ACC112 (cell line): Measurements from ENCODE around the gene PIWIL1.

ENCODE experiments used
- H2AFZ ChIP-seq: fragments of 200-600 bp; sonication (generic); one replicate; pipeline ENCODE4 v1.6.0; 2017; ENCODE audit warnings: antibody characterized with exemption, low read length; ENCODE audit not compliant: unreplicated experiment
- H3K27ac ChIP-seq: fragments of 200-600 bp; sonication (generic); 2 replicates; pipeline ENCODE4 v1.5.1; 2014; ENCODE audit warnings: low read depth, mild to moderate bottlenecking, antibody characterized with exemption, low read length, moderate library complexity
- H3K27me3 ChIP-seq: fragments of 200-600 bp; sonication (generic); 2 replicates; pipeline ENCODE4 v1.6.1; 2014; ENCODE audit warnings: mild to moderate bottlenecking, antibody characterized with exemption, low read length, moderate library complexity, mixed read lengths; ENCODE audit not compliant: insufficient read depth
- H3K36me3 ChIP-seq: fragments of 200-600 bp; sonication (generic); 2 replicates; pipeline ENCODE4 v1.6.1; 2016; ENCODE audit warnings: mild to moderate bottlenecking, antibody characterized with exemption, low read length, moderate library complexity, mixed read lengths; ENCODE audit not compliant: insufficient read depth
- H3K4me1 ChIP-seq: fragments of 200-600 bp; sonication (generic); one replicate; pipeline ENCODE4 v1.6.1; 2016; ENCODE audit warnings: low read length, mixed read lengths; ENCODE audit not compliant: insufficient read depth, unreplicated experiment, control insufficient read depth
- H3K4me3 ChIP-seq: fragments of 200-600 bp; sonication (generic); 2 replicates; pipeline ENCODE4 v1.5.1; 2014; ENCODE audit warnings: mild to moderate bottlenecking, low read depth, low read length
- H3K79me2 ChIP-seq: fragments of 200-600 bp; sonication (generic); one replicate; pipeline ENCODE4 v1.6.0; 2016; ENCODE audit warnings: low read length; ENCODE audit not compliant: control insufficient read depth, unreplicated experiment, insufficient read depth

The PIWIL1 gene

DNA sequence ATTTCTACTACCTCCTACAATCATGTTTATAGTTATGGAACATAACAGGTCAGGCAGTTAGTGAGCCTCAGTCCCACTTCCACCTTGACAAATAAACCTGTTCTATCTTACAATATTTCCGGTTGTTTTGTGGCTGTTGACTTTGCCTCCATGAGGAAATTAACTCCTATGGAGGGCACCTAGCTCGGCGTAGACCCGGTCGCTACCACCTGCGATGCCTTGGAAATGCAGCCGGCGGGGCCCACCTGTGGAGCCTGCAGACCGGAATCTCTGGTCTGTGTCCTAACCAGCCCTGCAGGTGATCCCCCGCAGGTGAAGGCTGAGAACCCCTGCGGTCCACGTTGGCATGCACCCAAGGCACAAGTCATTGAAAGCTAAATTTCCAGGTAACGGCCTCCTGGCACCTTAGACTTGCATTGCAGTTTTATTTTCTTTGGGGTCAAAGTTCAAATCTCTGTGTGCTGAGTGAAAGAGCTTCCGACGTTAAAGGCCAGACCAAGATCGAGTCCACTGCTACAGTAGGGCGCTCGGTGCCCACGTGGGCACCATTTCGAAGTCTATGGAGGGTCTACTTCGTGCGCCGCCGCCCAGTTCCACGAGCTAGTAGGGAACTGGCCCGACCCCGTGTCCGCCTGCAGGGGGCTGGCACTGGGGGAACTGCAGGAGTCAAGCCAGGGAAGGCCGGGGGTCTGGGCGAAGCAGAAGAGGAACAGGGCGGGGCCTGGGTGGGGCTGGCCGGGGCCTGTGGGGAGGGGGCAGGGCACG lies 782 bp upstream of the PIWIL1 start:
- H3K27ac ChIP-seq, result no peak overlapping the region
- H2AFZ ChIP-seq, result no peak overlapping the region
- no peaks in the 10 kb centered on the region for H3K36me3 ChIP-seq
- no peaks in the 10 kb centered on the region for H3K4me1 ChIP-seq
- no peaks in the 10 kb centered on the region for H3K27me3 ChIP-seq
- no peak overlapping the region for H3K4me3 ChIP-seq
- H3K79me2 ChIP-seq, result no peaks in the 10 kb centered on the region

DNA sequence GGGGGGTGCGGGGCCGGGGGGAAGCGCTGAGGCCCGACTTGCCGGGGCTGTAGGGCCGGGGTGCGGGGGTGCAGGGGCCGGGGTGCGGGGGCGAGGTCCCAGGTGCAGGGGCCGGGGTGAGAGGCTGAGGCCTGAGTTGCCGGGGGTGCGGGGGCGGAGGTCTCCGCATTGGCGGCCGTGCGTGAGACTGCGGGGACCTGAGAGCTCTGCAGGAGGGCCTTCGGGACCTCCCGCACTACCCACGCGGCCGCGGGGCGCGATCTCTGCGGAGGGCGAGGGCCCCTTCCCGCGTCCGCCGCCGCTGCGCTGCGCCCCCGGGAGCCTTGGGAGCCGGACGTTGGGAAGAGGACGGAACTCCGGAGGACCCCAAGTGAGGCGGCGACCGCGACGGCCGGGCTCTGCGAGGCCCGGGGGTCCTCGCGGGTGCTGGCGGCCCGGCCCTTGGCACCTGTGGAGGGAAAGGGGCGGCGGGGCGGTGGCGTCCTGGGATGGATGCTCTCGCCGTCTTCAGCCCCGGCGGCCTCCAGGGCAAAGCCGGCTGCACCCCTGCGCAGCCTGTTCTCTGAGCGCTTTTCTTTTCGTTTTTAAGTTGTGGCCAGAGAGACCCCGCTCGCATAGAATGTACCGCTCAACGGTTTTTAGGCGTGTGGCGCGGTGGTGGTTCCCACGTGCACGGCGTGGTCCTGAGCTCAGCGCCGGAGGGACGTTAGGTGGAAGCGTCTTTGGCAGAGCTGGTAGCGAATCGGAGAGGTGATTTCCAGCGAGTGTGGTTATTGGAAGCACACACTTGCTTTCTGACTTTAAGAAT lies 1.3 kb downstream of the PIWIL1 start:
- Histone ChIP-seq H3K4me3 (no peak overlapping the region), H3K36me3 (no peaks in the 10 kb centered on the region), H3K79me2 (no peaks in the 10 kb centered on the region), H3K4me1 (no peaks in the 10 kb centered on the region), H3K27ac (no peak overlapping the region), H2AFZ (no peak overlapping the region), H3K27me3 (no peaks in the 10 kb centered on the region)

DNA sequence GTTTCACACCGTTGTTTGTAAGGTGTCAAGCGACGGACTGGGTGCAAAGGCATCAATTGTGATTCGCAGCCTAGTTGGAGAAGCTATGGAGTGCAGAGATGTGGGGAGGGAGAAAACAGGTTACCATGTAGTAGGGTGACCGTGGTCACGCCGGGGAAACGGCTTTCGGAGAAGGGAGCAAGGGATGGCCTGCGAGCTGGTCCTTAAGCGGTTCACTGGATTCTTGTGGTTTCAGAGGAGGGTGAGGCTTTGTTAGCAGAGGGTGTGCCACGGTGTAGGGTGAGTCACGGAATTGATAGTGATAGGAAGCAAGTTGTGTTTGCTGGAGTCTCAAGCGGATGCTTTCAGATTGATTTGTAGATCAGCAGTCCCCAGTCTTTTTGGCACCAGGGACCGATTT lies 2.3 kb downstream of the PIWIL1 start:
- Histone ChIP-seq H3K27ac (no peak overlapping the region), H3K79me2 (no peaks in the 10 kb centered on the region), H3K4me3 (no peak overlapping the region), H2AFZ (no peak overlapping the region), H3K4me1 (no peaks in the 10 kb centered on the region), H3K36me3 (no peaks in the 10 kb centered on the region), H3K27me3 (no peaks in the 10 kb centered on the region)

DNA sequence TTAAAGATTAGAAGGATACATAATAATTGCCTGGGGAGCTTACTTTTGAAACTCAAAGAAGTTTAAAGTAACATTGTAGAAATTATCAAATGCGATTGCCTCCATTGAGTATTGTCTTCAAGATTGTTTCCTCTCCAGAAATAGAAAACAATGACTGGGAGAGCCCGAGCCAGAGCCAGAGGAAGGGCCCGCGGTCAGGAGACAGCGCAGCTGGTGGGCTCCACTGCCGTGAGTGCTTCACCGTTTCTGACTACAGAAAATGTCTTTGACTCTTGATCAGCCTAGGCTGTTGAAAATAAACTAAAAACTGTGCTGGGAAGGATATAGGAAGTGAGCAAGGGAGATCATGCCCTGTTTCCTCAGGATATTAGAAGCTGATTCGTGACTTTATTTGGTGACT lies 4.8 kb downstream of the PIWIL1 start:
- Histone ChIP-seq H2AFZ (no peak overlapping the region), H3K4me1 (no peaks in the 10 kb centered on the region), H3K27ac (no peak overlapping the region), H3K79me2 (no peaks in the 10 kb centered on the region), H3K36me3 (no peaks in the 10 kb centered on the region), H3K4me3 (no peak overlapping the region), H3K27me3 (no peaks in the 10 kb centered on the region)

DNA sequence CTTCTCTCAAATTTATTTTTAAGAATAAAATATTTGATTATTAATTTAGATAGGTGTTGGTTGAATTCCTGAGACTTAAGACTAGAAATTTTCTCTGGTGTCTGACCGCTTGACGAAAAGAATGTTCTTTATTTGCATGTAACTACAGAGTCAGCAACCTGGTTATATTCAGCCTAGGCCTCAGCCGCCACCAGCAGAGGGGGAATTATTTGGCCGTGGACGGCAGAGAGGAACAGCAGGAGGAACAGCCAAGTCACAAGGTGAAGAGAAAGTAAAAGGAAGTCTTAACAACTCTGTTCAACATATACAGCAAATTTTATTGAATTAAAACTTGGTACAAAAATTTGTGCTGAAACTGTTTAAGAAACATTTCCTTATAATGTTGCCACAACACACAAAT lies 5.2 kb downstream of the PIWIL1 start:
- Histone ChIP-seq H3K4me1 (no peaks in the 10 kb centered on the region), H3K4me3 (no peak overlapping the region), H3K27me3 (no peaks in the 10 kb centered on the region), H2AFZ (no peak overlapping the region), H3K79me2 (no peaks in the 10 kb centered on the region), H3K27ac (no peak overlapping the region), H3K36me3 (no peaks in the 10 kb centered on the region)

DNA sequence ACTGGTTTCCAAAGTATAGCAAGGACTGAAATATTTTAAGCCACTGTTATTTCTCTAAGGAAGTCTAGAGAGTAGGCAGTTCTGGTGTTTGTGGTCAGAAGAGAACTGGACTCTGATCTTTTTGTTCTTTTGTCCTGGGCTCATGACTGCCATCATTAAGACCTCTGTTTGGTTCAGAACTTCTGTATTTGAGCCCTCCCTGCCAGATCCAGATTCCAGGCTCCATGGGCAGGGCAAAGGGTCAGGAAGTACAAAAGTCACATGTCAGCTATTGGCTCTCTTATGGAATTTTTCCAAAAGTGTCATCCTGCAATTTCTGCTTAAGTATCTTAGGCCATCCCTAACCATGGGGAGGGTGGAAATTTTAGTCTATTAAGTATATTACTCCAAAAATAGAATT lies 6.8 kb downstream of the PIWIL1 start:
- Histone ChIP-seq H3K36me3 (no peaks in the 10 kb centered on the region), H3K79me2 (no peaks in the 10 kb centered on the region), H3K4me1 (no peaks in the 10 kb centered on the region), H3K4me3 (no peak overlapping the region), H3K27ac (no peak overlapping the region), H3K27me3 (no peaks in the 10 kb centered on the region), H2AFZ (no peak overlapping the region)

DNA sequence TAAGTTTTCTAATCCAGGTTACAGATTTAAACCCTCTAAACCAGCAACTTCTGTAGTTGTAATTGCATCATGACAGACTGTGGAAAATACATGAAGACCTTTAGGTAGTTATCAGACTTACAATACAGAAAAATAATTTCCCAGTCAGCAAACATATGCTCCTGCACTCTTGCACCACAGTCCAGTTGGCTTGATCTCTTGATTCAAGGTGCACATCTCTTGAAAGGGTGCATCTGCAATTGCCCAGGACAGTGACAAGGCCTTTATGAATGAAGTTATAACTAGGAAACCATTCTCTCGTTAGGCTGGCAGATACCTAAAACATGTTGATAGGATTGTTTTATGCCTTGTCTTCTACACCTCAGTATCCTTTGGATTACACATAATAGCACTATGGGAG lies 7.6 kb downstream of the PIWIL1 start:
- H3K27ac ChIP-seq, result no peak overlapping the region
- H3K79me2 ChIP-seq, result no peaks in the 10 kb centered on the region
- H3K4me3 ChIP-seq, result no peak overlapping the region
- no peaks in the 10 kb centered on the region for H3K27me3 ChIP-seq
- H2AFZ ChIP-seq, result no peak overlapping the region
- no peaks in the 10 kb centered on the region for H3K36me3 ChIP-seq
- no peaks in the 10 kb centered on the region for H3K4me1 ChIP-seq

DNA sequence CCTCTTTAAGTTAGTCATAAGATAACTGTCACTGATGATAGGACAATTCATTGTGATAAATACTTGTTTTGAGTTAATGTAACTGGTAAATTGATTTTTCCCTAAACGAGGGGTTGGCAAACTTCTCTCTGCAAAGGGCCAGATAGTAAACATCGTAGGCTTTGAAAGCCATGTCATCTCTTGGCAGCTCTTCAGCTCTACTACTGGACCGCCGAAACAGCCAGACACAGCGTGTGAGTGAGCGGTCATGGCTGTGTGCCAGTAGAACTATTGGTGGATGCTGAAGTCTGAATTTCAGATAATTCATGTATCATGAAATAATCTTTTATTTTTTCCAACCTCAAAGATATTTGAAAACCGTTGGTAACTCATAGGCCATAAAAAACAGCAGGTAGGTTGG lies 9.9 kb downstream of the PIWIL1 start:
- H2AFZ ChIP-seq, result no peak overlapping the region
- no peaks in the 10 kb centered on the region for H3K27me3 ChIP-seq
- no peaks in the 10 kb centered on the region for H3K4me1 ChIP-seq
- H3K4me3 ChIP-seq, result no peak overlapping the region
- H3K36me3 ChIP-seq, result no peaks in the 10 kb centered on the region
- no peak overlapping the region for H3K27ac ChIP-seq
- no peaks in the 10 kb centered on the region for H3K79me2 ChIP-seq

DNA sequence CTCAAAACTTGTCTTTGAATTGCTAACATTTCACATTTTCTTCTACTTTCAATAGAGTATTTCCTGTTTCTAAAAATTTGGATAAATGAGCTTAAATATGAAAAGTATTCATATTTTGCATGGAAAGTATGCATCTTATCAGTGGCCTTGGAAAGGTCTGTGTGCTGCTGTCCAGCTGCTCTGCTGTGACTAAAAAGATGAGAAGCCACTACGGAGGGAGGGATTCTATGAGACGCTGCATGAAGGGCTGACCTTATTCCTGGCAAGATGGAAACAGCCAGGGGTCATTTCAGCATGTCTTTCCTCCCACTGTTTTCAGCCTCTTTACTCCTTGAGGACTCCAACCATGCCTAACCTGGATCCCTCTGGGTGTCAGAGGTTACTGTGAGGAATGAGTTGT lies 13.0 kb downstream of the PIWIL1 start:
- Histone ChIP-seq H3K4me3 (no peak overlapping the region), H3K36me3 (no peaks in the 10 kb centered on the region), H3K4me1 (no peaks in the 10 kb centered on the region), H3K27me3 (no peaks in the 10 kb centered on the region), H3K27ac (no peak overlapping the region), H2AFZ (no peak overlapping the region), H3K79me2 (no peaks in the 10 kb centered on the region)

DNA sequence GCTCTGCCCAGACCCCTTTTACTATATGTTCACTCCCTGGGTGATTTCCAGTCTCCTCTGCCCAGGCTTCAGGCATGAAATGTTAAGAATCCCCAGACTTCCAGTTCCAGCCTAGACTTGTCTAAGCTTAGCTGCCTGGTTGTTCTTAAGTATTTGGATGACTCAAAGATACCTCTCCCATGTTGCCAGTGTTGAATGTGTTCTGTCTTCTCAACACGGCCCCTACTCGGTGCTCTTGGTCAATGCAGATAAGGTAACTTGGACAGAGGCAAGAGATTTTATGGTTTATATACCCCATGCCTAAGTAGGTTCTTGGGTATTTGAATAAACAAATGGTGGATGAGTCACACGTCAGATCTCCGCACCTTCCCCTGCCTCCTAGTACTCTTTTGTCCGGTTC lies 13.6 kb downstream of the PIWIL1 start:
- no peak overlapping the region for H3K4me3 ChIP-seq
- no peaks in the 10 kb centered on the region for H3K4me1 ChIP-seq
- no peaks in the 10 kb centered on the region for H3K36me3 ChIP-seq
- no peak overlapping the region for H2AFZ ChIP-seq
- no peaks in the 10 kb centered on the region for H3K79me2 ChIP-seq
- H3K27me3 ChIP-seq, result no peaks in the 10 kb centered on the region
- no peak overlapping the region for H3K27ac ChIP-seq

DNA sequence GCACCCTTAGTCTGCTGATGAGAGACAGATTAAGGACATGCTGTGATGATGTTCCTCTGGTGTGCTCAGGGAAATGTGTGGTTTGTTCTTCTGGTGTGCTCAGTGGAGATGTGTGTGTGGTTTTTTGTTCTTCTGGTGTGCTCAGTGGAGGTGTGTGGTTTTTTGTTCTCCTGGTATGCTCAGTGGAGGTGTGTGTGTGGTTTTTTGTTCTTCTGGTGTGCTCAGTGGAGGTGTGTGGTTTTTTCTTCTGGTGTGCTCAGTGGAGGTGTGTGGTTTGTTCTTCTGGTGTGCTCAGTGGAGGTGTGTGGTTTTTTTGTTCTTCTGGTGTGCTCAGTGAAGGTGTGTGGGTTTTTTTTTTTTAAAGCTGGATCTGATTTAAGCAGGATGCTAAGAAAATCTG lies 15.4 kb downstream of the PIWIL1 start:
- no peak overlapping the region for H3K27ac ChIP-seq
- no peak overlapping the region for H2AFZ ChIP-seq
- H3K27me3 ChIP-seq, result no peaks in the 10 kb centered on the region
- no peaks in the 10 kb centered on the region for H3K79me2 ChIP-seq
- no peaks in the 10 kb centered on the region for H3K36me3 ChIP-seq
- H3K4me3 ChIP-seq, result no peak overlapping the region
- no peaks in the 10 kb centered on the region for H3K4me1 ChIP-seq
